ENCODE data around the gene SFTPB.

SFTPB gene

GRCh38 chr2:85707304-85707703 lies 39.3 kb upstream of the SFTPB start:
- peak; percentile 66 for TF ChIP-seq RAD21 (IDR thresholded peaks at IDR 0.05; ENCODE audit: low read depth)
- no peak for TF ChIP-seq EP300 (IDR thresholded peaks at IDR 0.05; ENCODE audit: borderline replicate concordance)

GRCh38 chr2:85706599-85707296 lies 38.7 kb upstream of the SFTPB start:
- TF ChIP-seq CEBPB (IDR thresholded peaks at IDR 0.05) (no peak), NFIC (IDR thresholded peaks at IDR 0.05) (no peak), TEAD4 (IDR thresholded peaks at IDR 0.05) (no peak), ZBTB7A (IDR thresholded peaks at IDR 0.05; ENCODE audit: low read depth) (no peak), CREB1 (IDR thresholded peaks at IDR 0.05; ENCODE audit: low read depth) (no peak), FOXM1 (IDR thresholded peaks at IDR 0.05; ENCODE audit: borderline replicate concordance, low read depth) (no peak), TCF12 (IDR thresholded peaks at IDR 0.05; ENCODE audit: low read depth) (no peak), EP300 (IDR thresholded peaks at IDR 0.05; ENCODE audit: borderline replicate concordance) (no peak), EGR1 (IDR thresholded peaks at IDR 0.05) (no peak), TAF1 (IDR thresholded peaks at IDR 0.05; ENCODE audit: low read depth) (no peak), YY1 (IDR thresholded peaks at IDR 0.05; ENCODE audit: low read depth) (no peak), RAD21 (IDR thresholded peaks at IDR 0.05; ENCODE audit: low read depth) (no peak)
- TF ChIP-seq, protein P1, sequence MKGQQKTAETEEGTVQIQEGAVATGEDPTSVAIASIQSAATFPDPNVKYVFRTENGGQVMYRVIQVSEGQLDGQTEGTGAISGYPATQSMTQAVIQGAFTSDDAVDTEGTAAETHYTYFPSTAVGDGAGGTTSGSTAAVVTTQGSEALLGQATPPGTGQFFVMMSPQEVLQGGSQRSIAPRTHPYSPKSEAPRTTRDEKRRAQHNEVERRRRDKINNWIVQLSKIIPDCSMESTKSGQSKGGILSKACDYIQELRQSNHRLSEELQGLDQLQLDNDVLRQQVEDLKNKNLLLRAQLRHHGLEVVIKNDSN (IDR thresholded peaks at IDR 0.05), result no peak
- TF ChIP-seq, protein P2, sequence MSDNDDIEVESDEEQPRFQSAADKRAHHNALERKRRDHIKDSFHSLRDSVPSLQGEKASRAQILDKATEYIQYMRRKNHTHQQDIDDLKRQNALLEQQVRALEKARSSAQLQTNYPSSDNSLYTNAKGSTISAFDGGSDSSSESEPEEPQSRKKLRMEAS (IDR thresholded peaks at IDR 0.05), result no peak
- TF ChIP-seq, protein P3, sequence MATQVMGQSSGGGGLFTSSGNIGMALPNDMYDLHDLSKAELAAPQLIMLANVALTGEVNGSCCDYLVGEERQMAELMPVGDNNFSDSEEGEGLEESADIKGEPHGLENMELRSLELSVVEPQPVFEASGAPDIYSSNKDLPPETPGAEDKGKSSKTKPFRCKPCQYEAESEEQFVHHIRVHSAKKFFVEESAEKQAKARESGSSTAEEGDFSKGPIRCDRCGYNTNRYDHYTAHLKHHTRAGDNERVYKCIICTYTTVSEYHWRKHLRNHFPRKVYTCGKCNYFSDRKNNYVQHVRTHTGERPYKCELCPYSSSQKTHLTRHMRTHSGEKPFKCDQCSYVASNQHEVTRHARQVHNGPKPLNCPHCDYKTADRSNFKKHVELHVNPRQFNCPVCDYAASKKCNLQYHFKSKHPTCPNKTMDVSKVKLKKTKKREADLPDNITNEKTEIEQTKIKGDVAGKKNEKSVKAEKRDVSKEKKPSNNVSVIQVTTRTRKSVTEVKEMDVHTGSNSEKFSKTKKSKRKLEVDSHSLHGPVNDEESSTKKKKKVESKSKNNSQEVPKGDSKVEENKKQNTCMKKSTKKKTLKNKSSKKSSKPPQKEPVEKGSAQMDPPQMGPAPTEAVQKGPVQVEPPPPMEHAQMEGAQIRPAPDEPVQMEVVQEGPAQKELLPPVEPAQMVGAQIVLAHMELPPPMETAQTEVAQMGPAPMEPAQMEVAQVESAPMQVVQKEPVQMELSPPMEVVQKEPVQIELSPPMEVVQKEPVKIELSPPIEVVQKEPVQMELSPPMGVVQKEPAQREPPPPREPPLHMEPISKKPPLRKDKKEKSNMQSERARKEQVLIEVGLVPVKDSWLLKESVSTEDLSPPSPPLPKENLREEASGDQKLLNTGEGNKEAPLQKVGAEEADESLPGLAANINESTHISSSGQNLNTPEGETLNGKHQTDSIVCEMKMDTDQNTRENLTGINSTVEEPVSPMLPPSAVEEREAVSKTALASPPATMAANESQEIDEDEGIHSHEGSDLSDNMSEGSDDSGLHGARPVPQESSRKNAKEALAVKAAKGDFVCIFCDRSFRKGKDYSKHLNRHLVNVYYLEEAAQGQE (IDR thresholded peaks at IDR 0.05; ENCODE audit: low read depth), result no peak

DNA sequence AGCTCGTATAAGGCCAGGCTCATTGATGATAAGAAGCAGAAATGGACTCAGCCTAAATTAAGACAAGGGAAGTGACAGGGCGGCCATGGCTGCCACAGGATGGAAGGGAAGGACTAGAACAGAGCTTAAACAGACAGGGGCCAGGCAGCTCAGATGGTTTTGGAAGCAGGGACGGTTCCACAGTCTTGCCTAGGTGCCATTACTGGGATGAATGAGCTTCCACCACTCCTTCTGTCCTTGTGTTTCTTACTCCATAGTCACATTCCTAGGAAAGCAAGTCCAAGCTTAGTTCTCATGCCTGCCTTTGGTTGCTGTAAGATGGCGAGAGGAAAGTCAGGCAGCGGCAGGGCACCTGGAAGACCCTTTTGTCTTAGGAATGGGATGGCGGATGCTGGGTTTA lies 38.1 kb upstream of the SFTPB start:
- TF ChIP-seq NFIC (IDR thresholded peaks at IDR 0.05) (no peak), TCF12 (IDR thresholded peaks at IDR 0.05; ENCODE audit: low read depth) (no peak), TEAD4 (IDR thresholded peaks at IDR 0.05) (no peak), FOXM1 (IDR thresholded peaks at IDR 0.05; ENCODE audit: borderline replicate concordance, low read depth) (no peak), ZBTB7A (IDR thresholded peaks at IDR 0.05; ENCODE audit: low read depth) (no peak), EGR1 (IDR thresholded peaks at IDR 0.05) (no peak), CEBPB (IDR thresholded peaks at IDR 0.05) (no peak), CREB1 (IDR thresholded peaks at IDR 0.05; ENCODE audit: low read depth) (no peak), EP300 (IDR thresholded peaks at IDR 0.05; ENCODE audit: borderline replicate concordance) (no peak), RAD21 (IDR thresholded peaks at IDR 0.05; ENCODE audit: low read depth) (no peak), YY1 (IDR thresholded peaks at IDR 0.05; ENCODE audit: low read depth) (no peak), TAF1 (IDR thresholded peaks at IDR 0.05; ENCODE audit: low read depth) (no peak)
- TF ChIP-seq, protein P2 (IDR thresholded peaks at IDR 0.05), result no peak
- TF ChIP-seq, protein P3 (IDR thresholded peaks at IDR 0.05; ENCODE audit: low read depth), result no peak
- TF ChIP-seq, protein P1 (IDR thresholded peaks at IDR 0.05), result no peak

- TF ChIP-seq EGR1 (IDR thresholded peaks at IDR 0.05), result peak; percentile 64
- TF ChIP-seq, protein P3 (IDR thresholded peaks at IDR 0.05; ENCODE audit: low read depth), result no peak
- TF ChIP-seq CEBPB (IDR thresholded peaks at IDR 0.05), result peak; percentile 97
- TF ChIP-seq NFIC (IDR thresholded peaks at IDR 0.05), result peak; percentile 24; the same call in 1 of the 2 replicates
- no peak for TF ChIP-seq FOXM1 (IDR thresholded peaks at IDR 0.05; ENCODE audit: borderline replicate concordance, low read depth)
- TF ChIP-seq, protein P2 (IDR thresholded peaks at IDR 0.05), result no peak
- peak; percentile 49; the same call in 1 of the 2 replicates for TF ChIP-seq TEAD4 (IDR thresholded peaks at IDR 0.05)
- peak; percentile 20; the same call in 1 of the 2 replicates for TF ChIP-seq EP300 (IDR thresholded peaks at IDR 0.05; ENCODE audit: borderline replicate concordance)
- TF ChIP-seq TAF1 (IDR thresholded peaks at IDR 0.05; ENCODE audit: low read depth), result no peak
- TF ChIP-seq CREB1 (IDR thresholded peaks at IDR 0.05; ENCODE audit: low read depth), result 0 out of 2 replicates have a peak, but pooled peaks have one; percentile 21
These were observed 37.7 kb upstream of the SFTPB start for GRCh38 chr2:85705680-85706039.

Measured in Ishikawa (cell line).